DOHH2 (cell line): Measurements from ENCODE around the gene SYVN1.
"Not testable (repeated sequence)": the region's sequence is repeated elsewhere in the genome, so short reads cannot be mapped to it uniquely, and the experiment has no call there.

Experiments
- EZH2phosphoT487 ChIP-seq: fragments of 200-600 bp; sonication (generic); IDR thresholded peaks from 2 replicates; pipeline ENCODE4 v1.6.1; 2017; ENCODE audit warnings: borderline replicate concordance, mild to moderate bottlenecking, antibody characterized with exemption, low read length, moderate library complexity, mixed read lengths
- TF ChIP-seq, protein P1 (sequence below): fragments of 200-600 bp; sonication (generic); IDR thresholded peaks from one replicate; pipeline ENCODE4 v1.5.1; 2014; ENCODE audit warnings: antibody characterized with exemption, mild to moderate bottlenecking, low read depth, low read length; ENCODE audit not compliant: poor library complexity, severe bottlenecking

DNA sequence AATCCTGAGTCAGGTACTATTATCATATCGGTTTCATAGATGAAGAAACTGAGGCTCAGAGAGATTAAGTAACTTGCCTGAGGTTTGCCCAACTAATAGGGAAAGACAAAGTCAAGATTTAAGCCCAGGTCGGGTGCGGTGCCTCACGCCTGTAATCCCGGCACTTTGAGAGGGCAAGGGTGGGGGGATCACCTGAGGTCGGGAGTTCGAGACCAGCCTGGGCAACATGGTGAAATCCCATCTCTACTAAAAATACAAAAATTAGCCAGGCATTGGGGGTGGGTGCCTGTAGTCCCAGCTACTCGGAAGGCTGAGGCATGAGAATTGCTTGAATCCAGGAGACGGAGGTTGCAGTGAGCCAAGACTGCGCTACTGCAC is 15.8 kb upstream of the SYVN1 start:
- TF ChIP-seq, protein P1, sequence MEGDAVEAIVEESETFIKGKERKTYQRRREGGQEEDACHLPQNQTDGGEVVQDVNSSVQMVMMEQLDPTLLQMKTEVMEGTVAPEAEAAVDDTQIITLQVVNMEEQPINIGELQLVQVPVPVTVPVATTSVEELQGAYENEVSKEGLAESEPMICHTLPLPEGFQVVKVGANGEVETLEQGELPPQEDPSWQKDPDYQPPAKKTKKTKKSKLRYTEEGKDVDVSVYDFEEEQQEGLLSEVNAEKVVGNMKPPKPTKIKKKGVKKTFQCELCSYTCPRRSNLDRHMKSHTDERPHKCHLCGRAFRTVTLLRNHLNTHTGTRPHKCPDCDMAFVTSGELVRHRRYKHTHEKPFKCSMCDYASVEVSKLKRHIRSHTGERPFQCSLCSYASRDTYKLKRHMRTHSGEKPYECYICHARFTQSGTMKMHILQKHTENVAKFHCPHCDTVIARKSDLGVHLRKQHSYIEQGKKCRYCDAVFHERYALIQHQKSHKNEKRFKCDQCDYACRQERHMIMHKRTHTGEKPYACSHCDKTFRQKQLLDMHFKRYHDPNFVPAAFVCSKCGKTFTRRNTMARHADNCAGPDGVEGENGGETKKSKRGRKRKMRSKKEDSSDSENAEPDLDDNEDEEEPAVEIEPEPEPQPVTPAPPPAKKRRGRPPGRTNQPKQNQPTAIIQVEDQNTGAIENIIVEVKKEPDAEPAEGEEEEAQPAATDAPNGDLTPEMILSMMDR: not testable (repeated sequence)
- TF ChIP-seq EZH2phosphoT487: not testable (repeated sequence)
